Measurements from ENCODE around the gene RNU7-1. TPM values are rescaled to one million over a fixed set of nuclear protein-coding genes. Genes with fewer than 3 reads are reported as not detected.

The RNU7-1 gene
- total RNA-seq, 4 donors from 2014 or later: not detected

GRCh38 chr12:6909421-6910145, 34.0 kb upstream of the RNU7-1 start:
- Histone ChIP-seq H3K4me3 (no peak overlapping the region), H3K27ac (no peak overlapping the region), H3K36me3 (peaks cover 4% of the 10 kb centered on the region), H3K4me1 (peaks cover 16% of the 10 kb centered on the region), H3K27me3 (no peaks in the 10 kb centered on the region), H3K9me3 (no peaks in the 10 kb centered on the region)
- DNase-seq (ENCODE audit: low spot score in 2 of 2): no peak
- 86% methylated on average over 4 of the region's 4 CpGs for WGBS
- TF ChIP-seq POLR2AphosphoS5 (IDR thresholded peaks at IDR 0.05) (no peak), CTCF (IDR thresholded peaks at IDR 0.05) (no peak), EP300 (IDR thresholded peaks at IDR 0.05) (no peak), POLR2A (IDR thresholded peaks at IDR 0.05) (no peak)

GRCh38 chr12:6912164-6912935, 31.3 kb upstream of the RNU7-1 start:
- no peaks in the 10 kb centered on the region for H3K9me3 ChIP-seq
- H3K36me3 ChIP-seq: no peaks in the 10 kb centered on the region
- peaks cover 20% of the 10 kb centered on the region for H3K4me1 ChIP-seq
- H3K4me3 ChIP-seq: no peak overlapping the region
- H3K27me3 ChIP-seq: no peaks in the 10 kb centered on the region
- TF ChIP-seq POLR2AphosphoS5 (IDR thresholded peaks at IDR 0.05): no peak
- 91% methylated on average over 15 of the region's 15 CpGs for WGBS
- no peak overlapping the region for H3K27ac ChIP-seq
- DNase-seq (ENCODE audit: low spot score in 2 of 2): no peak

- Histone ChIP-seq H3K27me3 (no peaks in the 10 kb centered on the region), H3K9me3 (no peaks in the 10 kb centered on the region), H3K4me1 (peaks cover 20% of the 10 kb centered on the region), H3K36me3 (no peaks in the 10 kb centered on the region), H3K4me3 (peak within 1 kb of the TSS; percentile 76), H3K27ac (peak within 1 kb of the TSS; percentile 77)
- under 1% methylated on average over 29 of the region's 68 CpGs for WGBS
- peak in 1 of 2 donors; percentile 89 for DNase-seq (ENCODE audit: low spot score in 2 of 2)
- TF ChIP-seq CTCF (IDR thresholded peaks at IDR 0.05) (no peak), POLR2AphosphoS5 (IDR thresholded peaks at IDR 0.05) (no peak), EP300 (IDR thresholded peaks at IDR 0.05) (no peak), POLR2A (IDR thresholded peaks at IDR 0.05) (no peak)
Measured at GRCh38 chr12:6914246-6914946, 29.2 kb upstream of the RNU7-1 start, which contains the start of gene ENO2. Gene ENO2, plus strand, starts transcription at chr12:6914580. Its CDS starts 1,253 bp downstream, at chr12:6915833.

DNA sequence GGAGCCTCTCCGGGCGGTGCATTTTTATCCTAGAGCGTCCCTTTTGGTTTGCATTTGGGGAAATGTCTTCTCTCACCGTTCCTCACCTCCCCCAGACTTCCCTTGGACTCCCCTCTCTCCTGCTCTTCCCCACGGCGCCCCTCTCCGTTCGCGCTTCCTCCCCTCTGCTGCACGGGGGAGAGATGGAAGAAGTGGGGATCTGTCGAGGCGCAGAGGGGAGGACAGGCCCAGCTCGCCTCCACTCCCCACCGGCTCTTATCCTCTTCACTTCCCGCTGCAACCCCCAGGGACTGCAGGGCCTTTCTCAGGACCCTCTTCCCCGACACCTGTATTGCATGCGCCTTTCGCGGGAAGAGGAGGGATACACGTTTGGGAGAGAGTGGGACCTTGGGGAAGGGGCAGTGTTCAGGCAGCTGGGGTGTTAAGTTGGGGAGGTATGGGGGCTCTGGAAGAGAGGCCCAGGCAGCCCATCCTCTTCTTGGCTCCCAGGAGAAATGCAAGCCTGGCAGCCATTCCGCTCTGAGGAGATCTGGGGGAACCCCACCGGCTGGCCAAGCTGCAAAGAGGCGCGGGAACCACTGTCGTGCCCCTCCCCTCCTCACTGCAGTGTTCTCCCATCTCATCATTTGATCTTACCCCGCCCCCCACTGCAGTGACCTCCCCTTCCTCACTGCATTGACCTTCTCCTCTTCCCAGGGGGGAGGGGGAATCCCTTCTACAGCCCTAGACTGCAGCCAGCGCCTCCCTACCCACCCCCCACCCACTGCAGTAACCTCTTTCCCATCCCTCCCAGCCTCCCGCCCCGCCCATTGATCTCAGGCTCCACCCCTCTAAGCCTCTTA, 28.4 kb upstream of the RNU7-1 start:
- TF ChIP-seq CTCF (IDR thresholded peaks at IDR 0.05): no peak
- TF ChIP-seq POLR2AphosphoS5 (IDR thresholded peaks at IDR 0.05): no peak
- no peak for TF ChIP-seq EP300 (IDR thresholded peaks at IDR 0.05)
- no peak for TF ChIP-seq POLR2A (IDR thresholded peaks at IDR 0.05)
- H3K36me3 ChIP-seq: no peaks in the 10 kb centered on the region
- H3K4me1 ChIP-seq: peaks cover 20% of the 10 kb centered on the region
- no peaks in the 10 kb centered on the region for H3K27me3 ChIP-seq
- H3K4me3 ChIP-seq: peak overlapping the region; percentile 76
- H3K9me3 ChIP-seq: no peaks in the 10 kb centered on the region
- 8% methylated on average over 26 of the region's 29 CpGs for WGBS
- H3K27ac ChIP-seq: peak overlapping the region; percentile 77
- DNase-seq (ENCODE audit: low spot score in 2 of 2): no peak

- TF ChIP-seq CTCF (IDR thresholded peaks at IDR 0.05): no peak
- TF ChIP-seq POLR2A (IDR thresholded peaks at IDR 0.05): no peak
- TF ChIP-seq POLR2AphosphoS5 (IDR thresholded peaks at IDR 0.05): no peak
- no peak for TF ChIP-seq EP300 (IDR thresholded peaks at IDR 0.05)
- H3K36me3 ChIP-seq: no peaks in the 10 kb centered on the region
- peaks cover 20% of the 10 kb centered on the region for H3K4me1 ChIP-seq
- DNase-seq (ENCODE audit: low spot score in 2 of 2): no peak
- 37% methylated on average over 4 of the region's 14 CpGs for WGBS
- H3K9me3 ChIP-seq: no peaks in the 10 kb centered on the region
- H3K27ac ChIP-seq: no peak overlapping the region
- H3K4me3 ChIP-seq: no peak overlapping the region
- no peaks in the 10 kb centered on the region for H3K27me3 ChIP-seq
Measured at GRCh38 chr12:6915789-6916285, 27.8 kb upstream of the RNU7-1 start.
